Measurements from ENCODE around the gene PLCB4. TPM values are rescaled to one million over a fixed set of nuclear protein-coding genes. Genes with fewer than 3 reads are reported as not detected.

PLCB4 gene
- total RNA-seq, 1 donor from 2014 or later, result 549 TPM

GRCh38 chr20:9061434-9061833, 7.5 kb upstream of the PLCB4 start:
- no peak for DNase-seq (ENCODE audit: low read depth)

GRCh38 chr20:9062066-9062465, 6.8 kb upstream of the PLCB4 start:
- DNase-seq (ENCODE audit: low read depth), result no peak

GRCh38 chr20:9066191-9066590, 2.7 kb upstream of the PLCB4 start:
- DNase-seq (ENCODE audit: low read depth), result peak; percentile 96

GRCh38 chr20:9068233-9068801, 570 bp upstream of the PLCB4 start:
- DNase-seq (ENCODE audit: low read depth), result no peak

GRCh38 chr20:9070304-9070703, 1.4 kb downstream of the PLCB4 start:
- no peak for DNase-seq (ENCODE audit: low read depth)

GRCh38 chr20:9071976-9072726, 3.3 kb downstream of the PLCB4 start:
- no peak for DNase-seq (ENCODE audit: low read depth)

GRCh38 chr20:9072861-9073500, 4.1 kb downstream of the PLCB4 start:
- no peak for DNase-seq (ENCODE audit: low read depth)

- DNase-seq (ENCODE audit: low read depth), result peak; percentile 63
Measured at GRCh38 chr20:9075264-9076095, 6.6 kb downstream of the PLCB4 start.

GRCh38 chr20:9076440-9076839, 7.6 kb downstream of the PLCB4 start:
- DNase-seq (ENCODE audit: low read depth), result no peak

- no peak for DNase-seq (ENCODE audit: low read depth)
Measured at GRCh38 chr20:9078826-9079731, 10.2 kb downstream of the PLCB4 start.

GRCh38 chr20:9081423-9081966, 12.6 kb downstream of the PLCB4 start:
- DNase-seq (ENCODE audit: low read depth), result peak; percentile 61

GRCh38 chr20:9082741-9083140, 13.9 kb downstream of the PLCB4 start:
- DNase-seq (ENCODE audit: low read depth), result no peak

- no peak for DNase-seq (ENCODE audit: low read depth)
Measured at GRCh38 chr20:9087531-9088217, 18.8 kb downstream of the PLCB4 start.

- DNase-seq (ENCODE audit: low read depth), result no peak
Measured at GRCh38 chr20:9088556-9088955, 19.7 kb downstream of the PLCB4 start.

- DNase-seq (ENCODE audit: low read depth), result no peak
Measured at GRCh38 chr20:9092113-9092512, 23.2 kb downstream of the PLCB4 start.

- DNase-seq (ENCODE audit: low read depth), result no peak
Measured at GRCh38 chr20:9092655-9093054, 23.8 kb downstream of the PLCB4 start.

GRCh38 chr20:9093218-9093957, 24.5 kb downstream of the PLCB4 start:
- DNase-seq (ENCODE audit: low read depth), result no peak

- no peak for DNase-seq (ENCODE audit: low read depth)
Measured at GRCh38 chr20:9099372-9099771, 30.5 kb downstream of the PLCB4 start.

GRCh38 chr20:9100691-9101090, 31.8 kb downstream of the PLCB4 start:
- DNase-seq (ENCODE audit: low read depth), result no peak

- no peak for DNase-seq (ENCODE audit: low read depth)
Measured at GRCh38 chr20:9102456-9102855, 33.6 kb downstream of the PLCB4 start.

Data from renal cortical epithelial cell (primary cell).